T-helper 1 cell treated with Interleukin-12 subunit alpha and Interleukin-12 subunit beta and Interleukin-4 antibody, amounts not matched to agents 30 ng/mL and 1 ng/mL, for 36 hours (primary cell): ENCODE results near the gene PRELP. TPM values are rescaled to one million over a fixed set of nuclear protein-coding genes. Genes with fewer than 3 reads are reported as not detected.

Source experiments
- intact Hi-C: fragments of 100-400 bp; cut with micrococcal nuclease; formaldehyde crosslinking; loops from one replicate; pipeline ENCODE4 v1.15.1; 2024
- total RNA-seq: library from RNA; stranded (reverse); gene quantifications from 2 replicates; pipeline ENCODE4 v1.2.3, GENCODE V29; 2022

PRELP gene
- total RNA-seq, 1 donor from 2014 or later: not detected

- intact Hi-C loops: no loop called here
These were observed 2.1 kb downstream of the PRELP start for GRCh38 chr1:203477748-203478147.

GRCh38 chr1:203478231-203478630, 2.6 kb downstream of the PRELP start:
- intact Hi-C loops: no loop called here

GRCh38 chr1:203478986-203479385, 3.4 kb downstream of the PRELP start:
- intact Hi-C loops: no loop called here

GRCh38 chr1:203479646-203480045, 4.0 kb downstream of the PRELP start:
- intact Hi-C loops: no loop called here

GRCh38 chr1:203480084-203480483, 4.5 kb downstream of the PRELP start:
- intact Hi-C loops: no loop called here

GRCh38 chr1:203480525-203481084, 5.0 kb downstream of the PRELP start:
- intact Hi-C loops: no loop called here

GRCh38 chr1:203481196-203481595, 5.6 kb downstream of the PRELP start:
- intact Hi-C loops: no loop called here

GRCh38 chr1:203486618-203487370, 11.2 kb downstream of the PRELP start:
- intact Hi-C loops: loop anchor here (1.0 kb wide), 2 partner anchors 146 to 219 kb away; no protein-coding TSS in a partner anchor

- intact Hi-C loops: no loop called here
These were observed 12.9 kb downstream of the PRELP start for GRCh38 chr1:203488539-203488938.

GRCh38 chr1:203490607-203491006, 15.0 kb downstream of the PRELP start:
- intact Hi-C loops: no loop called here

- intact Hi-C loops: no loop called here
These were observed 16.1 kb downstream of the PRELP start for GRCh38 chr1:203491664-203492063.

GRCh38 chr1:203492082-203492747, 16.6 kb downstream of the PRELP start:
- intact Hi-C loops: no loop called here

GRCh38 chr1:203492748-203493130, 17.1 kb downstream of the PRELP start:
- intact Hi-C loops: no loop called here

- intact Hi-C loops: no loop called here
These were observed 18.3 kb downstream of the PRELP start, which contains the start of gene OPTC for GRCh38 chr1:203493901-203494300. Gene OPTC (plus strand): TSS chr1:203494153. CDS start chr1:203496006, 1,853 bp downstream.

- intact Hi-C loops: no loop called here
These were observed 20.2 kb downstream of the PRELP start for GRCh38 chr1:203495845-203496244.

GRCh38 chr1:203497269-203497777, 21.7 kb downstream of the PRELP start:
- intact Hi-C loops: no loop called here

- intact Hi-C loops: loop anchor here (5.0 to 10.0 kb wide), 2 partner anchors 232 to 325 kb away; no protein-coding TSS in a partner anchor
These were observed 24.2 kb downstream of the PRELP start for GRCh38 chr1:203499643-203500278.

GRCh38 chr1:203500279-203500678, 24.7 kb downstream of the PRELP start:
- intact Hi-C loops: loop anchor here (5.0 to 10.0 kb wide), 2 partner anchors 233 to 325 kb away; no protein-coding TSS in a partner anchor

GRCh38 chr1:203503836-203504235, 28.2 kb downstream of the PRELP start:
- intact Hi-C loops: loop anchor here (1.0 to 10.0 kb wide), 8 partner anchors 103 to 625 kb away; partner anchors contain the start of genes ATP2B4 and SNRPE

- intact Hi-C loops: loop anchor here (1.0 to 10.0 kb wide), 8 partner anchors 102 to 625 kb away; partner anchors contain the start of genes ATP2B4 and SNRPE
These were observed 29.0 kb downstream of the PRELP start for GRCh38 chr1:203504400-203505250.
